PC-3 (cell line): ENCODE measurements around the gene GADL1.

Experiments used
- CTCF ChIP-seq: fragments of 300-600 bp; sonication (generic); conservative IDR thresholded peaks from 2 replicates; pipeline ENCODE4 v1.5.1; 2017; ENCODE audit warnings: antibody characterized with exemption, low read depth, mild to moderate bottlenecking, low read length
- EZH2 ChIP-seq: fragments of 300-600 bp; sonication (generic); IDR thresholded peaks from one replicate; pipeline ENCODE4 v1.6.1; 2017; ENCODE audit warnings: antibody characterized with exemption, mild to moderate bottlenecking, low read length; ENCODE audit not compliant: unreplicated experiment

- no peak for TF ChIP-seq CTCF
- no peak for TF ChIP-seq EZH2
These were observed 166.3 kb downstream of the GADL1 start for GRCh38 chr3:30728143-30728542.
